Peyer's patch (tissue), 4 donors: ENCODE data around the gene KAZN. TPM values are rescaled to one million over a fixed set of nuclear protein-coding genes. Genes with fewer than 3 reads are reported as not detected.

ENCODE experiments used
- DNase-seq, 3 donors: peaks; one replicate each; pipeline ENCODE4 v3.0.0-alpha.2; 2017 to 2019
- H3K27ac ChIP-seq, 4 donors: fragments of 200-600 bp; sonication (generic); one replicate each; pipeline ENCODE4 v1.5.1; 2016 to 2019
- H3K27me3 ChIP-seq, 2 donors: fragments of 200-600 bp; sonication (generic); one replicate each; pipeline ENCODE4 v1.5.1; 2019
- H3K36me3 ChIP-seq, 3 donors: fragments of 200-600 bp; sonication (generic); one replicate each; pipeline ENCODE4 v1.5.1; 2016 to 2019
- H3K4me1 ChIP-seq, 4 donors: fragments of 200-600 bp; sonication (generic); one replicate each; pipeline ENCODE4 v1.5.1; 2016 to 2019
- H3K4me3 ChIP-seq, 4 donors: fragments of 200-600 bp; sonication (generic); 1 replicate in 3 of 4; 2 replicates in 1 of 4; pipeline ENCODE4 v1.5.1; 2016 to 2019; ENCODE audit warnings: mild to moderate bottlenecking in 1 of 4
- H3K9me3 ChIP-seq, 4 donors: fragments of 200-600 bp; sonication (generic); one replicate each; pipeline ENCODE4 v1.5.1; 2016 to 2019; ENCODE audit warnings: mild to moderate bottlenecking in 1 of 4
- CTCF ChIP-seq, 6 experiments: fragments of 450-650 bp in 4 of 6; fragments of 200-600 bp in 2 of 6; sonication (generic) in 1 of 6; IDR thresholded peaks; one replicate each; pipeline ENCODE4 v1.5.1; 2017 to 2019; ENCODE audit warnings: antibody characterized with exemption in 6 of 6, mild to moderate bottlenecking in 3 of 6, moderate library complexity in 1 of 6
- POLR2A ChIP-seq, 2 donors: fragments of 450-650 bp; IDR thresholded peaks; one replicate each; pipeline ENCODE4 v1.5.1; 2017; ENCODE audit warnings: antibody characterized with exemption in 2 of 2, mild to moderate bottlenecking in 2 of 2, moderate library complexity in 2 of 2
- total RNA-seq, 4 donors: library from RNA; depleted of rRNA; stranded (reverse); fragments of >200 nt; gene quantifications; one replicate each; pipeline ENCODE4 v1.1.0, GENCODE V29; 2016

The KAZN gene
- total RNA-seq, 4 donors from 2014 or later, result 14.9 to 25.5 (median 21.7) TPM

GRCh38 chr1:15152318-15153183 lies 554.1 kb downstream of the KAZN start:
- peak in 5 of 6 experiments; percentile 7 to 82 (median 76) for TF ChIP-seq CTCF (IDR thresholded peaks at IDR 0.05)
- peak; percentile 24 to 69 for TF ChIP-seq POLR2A (IDR thresholded peaks at IDR 0.05)
- peak overlapping the region; percentile 42 to 91 (median 71) for H3K4me3 ChIP-seq
- peak; percentile 26 to 92 (median 89) for DNase-seq
- H3K4me1 ChIP-seq, result peaks cover 0 to 42% (median 3%) of the 10 kb centered on the region in 4 donors
- no peaks in the 10 kb centered on the region for H3K36me3 ChIP-seq
- H3K27me3 ChIP-seq, result no peaks in the 10 kb centered on the region
- no peaks in the 10 kb centered on the region for H3K9me3 ChIP-seq
- peak overlapping the region; percentile 55 to 96 (median 93) for H3K27ac ChIP-seq

GRCh38 chr1:15153184-15153841 lies 554.8 kb downstream of the KAZN start, which contains the start of gene TMEM51:
TMEM51 (plus strand) TSS chr1:15153747; CDS start chr1:15215088, 61,341 bp downstream.
- DNase-seq, result peak in 2 of 3 donors; percentile 83 to 91
- Histone ChIP-seq H3K9me3 (no peaks in the 10 kb centered on the region), H3K27ac (peak within 1 kb of the TSS; percentile 55 to 96 (median 93)), H3K27me3 (no peaks in the 10 kb centered on the region), H3K4me1 (peaks cover 0 to 49% (median 3%) of the 10 kb centered on the region in 4 donors), H3K4me3 (peak within 1 kb of the TSS; percentile 42 to 91 (median 71)), H3K36me3 (no peaks in the 10 kb centered on the region)
- TF ChIP-seq POLR2A (IDR thresholded peaks at IDR 0.05) (peak in 1 of 2 donors; percentile 46), CTCF (IDR thresholded peaks at IDR 0.05) (no peak)

GRCh38 chr1:15153842-15154479 lies 555.5 kb downstream of the KAZN start:
- Histone ChIP-seq H3K4me1 (peaks cover 0 to 54% (median 3%) of the 10 kb centered on the region in 4 donors), H3K36me3 (no peaks in the 10 kb centered on the region), H3K27me3 (no peaks in the 10 kb centered on the region), H3K4me3 (peak overlapping the region; percentile 42 to 91 (median 71)), H3K9me3 (no peaks in the 10 kb centered on the region), H3K27ac (peak overlapping the region; percentile 55 to 96 (median 93))
- TF ChIP-seq POLR2A (IDR thresholded peaks at IDR 0.05) (peak in 1 of 2 donors; percentile 29), CTCF (IDR thresholded peaks at IDR 0.05) (peak in 4 of 6 experiments; percentile 43 to 77 (median 68))
- DNase-seq, result peak in 2 of 3 donors; percentile 71 to 86

- peaks cover 0 to 54% (median 3%) of the 10 kb centered on the region in 4 donors for H3K4me1 ChIP-seq
- peak overlapping the region; percentile 42 to 91 (median 71) for H3K4me3 ChIP-seq
- H3K36me3 ChIP-seq, result no peaks in the 10 kb centered on the region
- DNase-seq, result peak in 2 of 3 donors; percentile 59 to 70
- H3K27me3 ChIP-seq, result no peaks in the 10 kb centered on the region
- no peak for TF ChIP-seq CTCF (IDR thresholded peaks at IDR 0.05)
- TF ChIP-seq POLR2A (IDR thresholded peaks at IDR 0.05), result peak in 1 of 2 donors; percentile 22
- H3K27ac ChIP-seq, result peak overlapping the region; percentile 55 to 96 (median 93)
- no peaks in the 10 kb centered on the region for H3K9me3 ChIP-seq
These were observed 556.1 kb downstream of the KAZN start for GRCh38 chr1:15154480-15155036.

- peaks cover 0 to 59% (median 3%) of the 10 kb centered on the region in 4 donors for H3K4me1 ChIP-seq
- H3K27me3 ChIP-seq, result no peaks in the 10 kb centered on the region
- H3K4me3 ChIP-seq, result peak overlapping the region in 2 of 4 donors; percentile 91
- no peaks in the 10 kb centered on the region for H3K9me3 ChIP-seq
- DNase-seq, result no peak
- TF ChIP-seq CTCF (IDR thresholded peaks at IDR 0.05) (no peak), POLR2A (IDR thresholded peaks at IDR 0.05) (no peak)
- H3K27ac ChIP-seq, result peak overlapping the region; percentile 55 to 96 (median 93)
- H3K36me3 ChIP-seq, result no peaks in the 10 kb centered on the region
These were observed 556.7 kb downstream of the KAZN start for GRCh38 chr1:15155191-15155590.
